GM11168 (cell line): ENCODE data around the gene IFI35.

Experiments
- in situ Hi-C: fragments of 300-500 bp; cut with MboI; formaldehyde crosslinking; loops from one replicate; pipeline ENCODE4 v1.12.0; 2022; ENCODE audit warnings: low sequenced_read_pairs; ENCODE audit not compliant: unreplicated experiment

The IFI35 gene

GRCh38 chr17:43020789-43021740 is 14.5 kb downstream of the IFI35 start:
- in situ Hi-C loops, result no loop called here

DNA sequence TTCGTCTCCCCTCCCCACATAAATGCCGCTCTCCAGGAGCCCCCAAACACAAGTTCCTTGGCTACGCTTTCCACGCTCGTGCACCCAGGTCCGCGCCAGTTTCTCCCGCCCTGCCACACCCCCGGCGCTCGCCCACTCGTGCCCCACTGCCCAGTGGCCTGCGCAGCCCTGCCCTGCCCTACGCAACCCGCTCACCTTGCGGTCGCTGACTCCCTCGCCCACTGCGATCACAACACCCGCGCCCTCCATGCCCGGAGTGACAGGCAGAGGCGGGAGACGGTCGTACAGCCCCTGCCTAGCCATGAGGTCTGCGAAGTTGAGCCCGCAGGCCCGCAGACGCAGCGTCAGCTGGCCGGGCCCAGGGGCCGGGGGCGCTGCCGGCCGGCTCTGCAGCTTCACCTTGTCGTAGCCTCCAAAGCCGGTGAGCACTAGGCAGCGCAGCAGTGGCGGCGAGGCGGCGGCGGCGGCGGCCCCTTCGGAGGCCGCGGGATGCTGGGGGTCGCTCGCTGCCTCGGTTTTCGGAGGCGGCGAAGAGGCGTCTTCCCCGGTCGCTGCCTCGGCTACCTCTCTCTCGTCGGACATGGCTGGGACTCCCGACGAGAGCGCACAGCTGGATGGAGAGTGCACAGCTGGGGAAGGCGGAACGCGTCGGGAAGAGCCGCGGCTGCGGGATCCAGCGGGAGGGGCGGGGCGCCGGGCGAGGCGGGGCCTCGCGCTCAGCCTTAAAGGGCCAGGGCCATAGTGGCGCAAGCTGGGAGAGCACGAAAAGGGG is 15.3 kb downstream of the IFI35 start, which contains the start of gene VAT1:
VAT1 (minus strand) TSS at position 645 of the 772 bp plus-strand sequence; CDS start at position 582, 63 bp downstream.
- in situ Hi-C loops, result no loop called here

DNA sequence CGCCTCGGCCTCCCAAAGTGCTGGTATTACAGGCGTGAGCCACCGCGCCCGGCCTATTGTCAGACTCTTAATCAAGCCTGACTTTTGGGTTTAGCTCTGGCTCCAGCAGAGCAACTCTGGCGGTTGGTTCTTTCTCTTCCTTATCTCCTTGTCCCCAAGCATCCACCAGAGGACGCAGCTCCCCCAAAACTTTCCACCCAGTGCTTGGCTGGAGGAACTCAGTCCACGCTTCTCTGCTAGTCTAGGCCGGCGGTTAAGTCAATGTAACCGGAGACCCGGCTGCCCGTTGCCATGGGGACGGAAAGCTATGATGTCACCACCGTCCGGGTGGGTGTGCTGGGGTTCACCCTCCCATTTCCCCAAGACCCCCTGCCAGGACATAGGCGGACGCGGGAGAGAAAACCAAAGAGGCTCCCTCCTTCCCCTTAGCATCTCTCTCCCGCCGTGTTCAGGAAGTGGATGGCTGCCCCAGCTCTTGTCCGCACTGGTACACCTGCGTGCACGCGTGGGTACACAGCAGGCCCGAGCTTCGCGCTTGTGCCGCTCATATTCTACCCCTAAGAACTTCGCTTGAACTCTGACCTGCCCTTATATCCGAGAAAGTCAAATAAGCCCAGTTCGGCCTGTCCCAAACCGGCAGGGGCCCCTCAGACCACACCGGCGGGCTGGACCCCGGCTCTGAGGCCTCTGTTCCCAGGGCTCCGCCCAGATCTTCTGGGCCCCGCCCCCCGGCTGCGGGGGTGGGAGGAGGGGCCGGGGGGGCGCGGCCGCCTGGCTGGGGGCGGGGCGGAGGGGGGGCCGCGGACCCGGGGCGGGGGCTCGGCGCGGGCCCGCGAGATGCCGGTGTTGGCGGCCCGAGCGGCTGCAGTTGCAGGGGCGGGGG is 18.1 kb downstream of the IFI35 start, which contains the start of gene RND2:
RND2 (plus strand) TSS at position 825 of the 883 bp plus-strand sequence. CDS start 117 bp downstream, outside the sequence.
- in situ Hi-C loops, result no loop called here

GRCh38 chr17:43025290-43025657 is 18.7 kb downstream of the IFI35 start:
- in situ Hi-C loops, result no loop called here

DNA sequence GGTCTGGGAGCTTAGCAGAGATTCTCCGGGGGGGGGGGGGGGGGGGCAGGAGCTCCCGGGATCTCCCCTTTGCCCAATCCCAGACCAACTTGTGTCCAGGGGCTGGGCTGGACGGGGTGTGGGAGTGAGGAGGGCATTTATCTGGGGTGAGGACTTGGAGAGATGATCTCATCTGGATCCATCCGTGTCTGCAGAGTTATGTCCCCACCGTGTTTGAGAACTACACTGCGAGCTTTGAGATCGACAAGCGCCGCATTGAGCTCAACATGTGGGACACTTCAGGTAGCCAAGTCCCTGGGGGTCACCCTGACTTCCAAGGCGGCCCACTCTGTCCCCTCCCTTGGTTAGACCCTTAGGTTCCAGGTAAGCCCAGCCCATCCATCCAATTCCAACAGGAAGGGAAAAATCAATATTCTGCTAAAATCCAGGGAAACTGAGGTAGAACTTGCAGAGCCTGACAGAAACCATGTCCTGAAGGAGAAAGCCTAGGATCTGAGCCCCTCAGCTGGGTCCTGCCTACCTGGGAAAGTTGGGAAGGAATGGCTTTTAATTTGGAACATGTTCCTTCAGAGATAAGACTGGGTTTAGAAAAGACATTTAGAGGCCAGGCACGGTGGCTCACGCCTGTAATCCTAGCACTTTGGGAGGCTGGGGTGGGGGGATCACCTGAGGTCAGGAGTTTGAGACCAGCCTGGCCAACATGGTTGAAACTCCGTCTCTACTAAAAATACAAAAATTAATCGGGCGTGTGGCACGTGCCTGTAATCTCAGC is 19.4 kb downstream of the IFI35 start:
- in situ Hi-C loops, result no loop called here

- in situ Hi-C loops, result no loop called here
Measured at GRCh38 chr17:43026595-43026994, 20.0 kb downstream of the IFI35 start.

DNA sequence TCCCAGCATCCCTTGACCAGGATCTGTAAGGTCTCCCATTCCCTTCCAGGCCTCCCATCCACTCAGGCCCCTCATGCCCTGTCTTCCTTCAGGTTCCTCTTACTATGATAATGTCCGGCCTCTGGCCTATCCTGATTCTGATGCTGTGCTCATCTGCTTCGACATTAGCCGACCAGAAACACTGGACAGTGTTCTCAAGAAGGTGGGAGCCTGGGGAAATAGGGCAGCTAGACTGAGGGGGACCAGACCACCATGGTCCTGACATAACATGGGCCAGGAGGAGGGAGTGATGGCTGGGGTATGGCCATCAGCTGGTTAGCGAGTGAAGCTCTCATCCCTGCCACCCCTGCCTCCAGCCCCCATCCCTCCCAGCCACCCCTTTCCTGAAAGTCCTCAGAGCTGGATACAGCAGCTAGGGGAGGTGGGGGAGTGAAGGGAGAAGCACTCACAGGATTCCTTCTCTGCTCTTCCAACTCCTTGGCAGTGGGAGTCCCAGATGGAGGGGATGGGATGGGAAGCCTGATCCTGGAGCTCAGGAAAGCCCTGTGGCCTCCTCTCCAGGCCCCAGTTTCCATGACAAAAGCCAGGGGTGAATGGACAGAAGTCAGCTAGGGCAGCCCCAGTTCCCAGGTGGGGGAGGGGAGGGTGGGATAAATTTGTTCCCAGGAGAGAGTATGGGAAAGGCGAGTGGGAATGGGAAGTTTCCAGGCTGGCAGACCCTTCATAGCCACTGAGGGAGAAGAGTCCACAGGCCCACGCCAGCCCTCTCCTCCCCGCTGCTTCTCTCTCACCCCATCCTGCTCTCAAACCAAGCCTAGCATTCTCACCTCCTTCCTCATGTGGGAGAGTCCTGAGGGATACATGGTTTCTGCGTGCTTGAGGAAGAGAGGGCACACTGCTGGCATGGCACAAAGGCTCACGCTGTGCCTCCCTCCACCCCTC is 20.8 kb downstream of the IFI35 start:
- in situ Hi-C loops, result no loop called here

GRCh38 chr17:43028221-43028861 is 21.8 kb downstream of the IFI35 start:
- in situ Hi-C loops, result no loop called here

GRCh38 chr17:43030137-43030767 is 23.7 kb downstream of the IFI35 start:
- in situ Hi-C loops, result no loop called here

- in situ Hi-C loops, result no loop called here
Measured at GRCh38 chr17:43031666-43032065, 25.1 kb downstream of the IFI35 start.

- in situ Hi-C loops, result no loop called here
Measured at GRCh38 chr17:43033948-43034881, 27.6 kb downstream of the IFI35 start.

DNA sequence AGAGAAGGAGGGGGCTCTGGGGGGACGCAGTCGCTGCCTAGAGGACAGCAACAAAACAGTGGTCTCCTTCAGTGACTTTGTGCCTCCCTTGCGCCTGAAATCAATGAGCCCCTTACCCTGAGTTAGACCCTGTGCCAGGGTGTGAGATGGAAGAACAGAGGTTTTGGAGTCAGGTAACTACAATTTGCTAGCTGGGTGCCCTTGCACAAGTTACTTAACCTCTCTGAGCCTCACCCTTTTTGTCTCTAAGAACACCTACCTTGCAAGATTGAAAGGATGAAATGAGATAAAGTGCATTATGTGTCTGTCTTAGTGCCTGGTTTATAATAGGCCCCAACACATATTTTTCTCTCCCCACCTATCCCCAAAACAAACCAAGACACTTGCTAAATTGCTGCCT is 28.3 kb downstream of the IFI35 start:
- in situ Hi-C loops, result no loop called here

DNA sequence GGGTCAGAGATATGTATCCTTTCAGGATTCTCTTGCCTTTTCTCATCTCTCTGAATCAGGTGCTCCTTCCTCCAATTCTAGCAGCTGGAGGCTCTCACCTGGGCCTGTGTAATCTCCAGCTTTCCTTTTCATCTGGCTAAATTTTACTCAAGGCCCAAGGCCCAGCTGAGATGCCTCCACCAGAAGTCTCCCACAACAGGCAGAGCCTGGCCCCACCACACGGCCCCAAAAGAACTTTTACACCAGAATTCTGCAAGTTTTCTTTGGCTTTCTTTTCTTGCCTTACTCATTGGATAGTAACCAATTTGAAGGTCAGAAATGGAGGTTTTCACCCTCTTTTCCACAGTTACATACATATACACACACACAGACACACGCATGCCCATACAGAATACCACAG is 33.1 kb downstream of the IFI35 start:
- in situ Hi-C loops, result no loop called here

DNA sequence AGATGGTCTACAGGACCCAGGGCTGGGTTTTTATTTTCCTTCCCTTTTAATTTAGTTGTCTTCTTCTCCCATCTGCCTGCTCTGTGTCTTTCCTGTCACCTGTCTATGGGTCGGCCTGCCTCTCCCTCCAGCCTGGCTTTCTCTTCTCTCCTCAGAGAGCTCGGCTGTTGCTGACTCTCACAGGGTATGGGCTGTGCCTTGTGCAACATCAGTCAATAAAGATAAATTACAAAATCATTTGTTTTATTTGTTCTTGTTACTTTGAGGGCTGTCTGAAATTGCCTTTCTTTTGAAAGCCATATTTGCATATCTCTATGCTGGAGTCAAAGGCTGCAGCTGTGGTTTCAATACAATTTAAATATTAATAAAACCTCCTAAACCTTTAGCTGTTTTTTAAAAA is 34.1 kb downstream of the IFI35 start:
- in situ Hi-C loops, result no loop called here

GRCh38 chr17:43042025-43042628 is 35.5 kb downstream of the IFI35 start:
- in situ Hi-C loops, result no loop called here

DNA sequence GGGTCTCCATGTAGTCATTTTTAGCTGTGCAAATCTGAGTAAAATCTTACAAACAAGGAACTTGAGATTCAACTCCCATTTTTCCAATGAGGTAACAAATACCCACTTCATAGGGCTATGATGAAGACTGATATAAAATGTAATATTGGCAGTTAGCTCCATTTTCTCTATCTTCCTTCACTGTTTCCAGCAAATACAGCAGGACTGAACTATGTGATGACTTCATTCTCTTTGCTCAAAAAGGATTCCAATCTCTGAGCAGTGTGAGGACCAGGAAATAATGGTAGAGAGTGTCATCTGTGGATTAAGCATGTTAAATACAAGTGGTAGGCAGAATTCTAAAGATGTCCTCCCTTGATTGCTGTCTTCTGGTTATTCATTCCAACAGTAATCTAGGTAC is 36.7 kb downstream of the IFI35 start:
- in situ Hi-C loops, result no loop called here
